Activated naive CD4-positive, alpha-beta T cell (primary cell): ENCODE data around the gene EIF2AK2.

Experiments
- DNase-seq, 4 experiments: peaks; one replicate each; lab custom pipeline; 2025; lab: John Stamatoyannopoulos, UW

EIF2AK2 gene

GRCh38 chr2:37100054-37100453, 56.7 kb downstream of the EIF2AK2 start:
- no peak for DNase-seq

- no peak for DNase-seq
Observed at GRCh38 chr2:37098416-37099118, 58.2 kb downstream of the EIF2AK2 start.

- DNase-seq = no peak
Observed at GRCh38 chr2:37096568-37096967, 60.2 kb downstream of the EIF2AK2 start.

- DNase-seq = no peak
Observed at GRCh38 chr2:37091873-37092272, 64.9 kb downstream of the EIF2AK2 start.

GRCh38 chr2:37090019-37090477, 66.7 kb downstream of the EIF2AK2 start:
- DNase-seq = no peak

- no peak for DNase-seq
Observed at GRCh38 chr2:37085731-37086147, 71.0 kb downstream of the EIF2AK2 start.

- DNase-seq = no peak
Observed at GRCh38 chr2:37084797-37085196, 72.0 kb downstream of the EIF2AK2 start.

GRCh38 chr2:37083873-37084794, 72.6 kb downstream of the EIF2AK2 start, which contains the start of the genes GPATCH11 and HEATR5B:
TSS of gene GPATCH11 (plus strand) at chr2:37084518. CDS start at chr2:37088382, 3,864 bp downstream.
TSS of gene HEATR5B (minus strand) at chr2:37084372. CDS start at chr2:37083414, 958 bp downstream.
- peak; percentile 76 to 81 (median 78) for DNase-seq

- DNase-seq = no peak
Observed at GRCh38 chr2:37080689-37081088, 76.1 kb downstream of the EIF2AK2 start.

- DNase-seq = no peak
Observed at GRCh38 chr2:37080266-37080665, 76.5 kb downstream of the EIF2AK2 start.

GRCh38 chr2:37070931-37071330, 85.8 kb downstream of the EIF2AK2 start:
- no peak for DNase-seq

GRCh38 chr2:37068686-37069085, 88.1 kb downstream of the EIF2AK2 start:
- DNase-seq = no peak

GRCh38 chr2:37061776-37062175, 95.0 kb downstream of the EIF2AK2 start:
- DNase-seq = no peak

GRCh38 chr2:37061013-37061711, 95.6 kb downstream of the EIF2AK2 start:
- no peak for DNase-seq

- no peak for DNase-seq
Observed at GRCh38 chr2:37060446-37060845, 96.3 kb downstream of the EIF2AK2 start.

GRCh38 chr2:37059841-37060240, 96.9 kb downstream of the EIF2AK2 start:
- no peak for DNase-seq

GRCh38 chr2:37052600-37053332, 104.0 kb downstream of the EIF2AK2 start:
- no peak for DNase-seq
